H1 (cell line): Measurements from ENCODE around the gene KRCC1. TPM values are rescaled to one million over a fixed set of nuclear protein-coding genes. Genes with fewer than 3 reads are reported as not detected.
"Not testable (repeated sequence)": the region's sequence is repeated elsewhere in the genome, so short reads cannot be mapped to it uniquely, and the experiment has no call there.

Experiments
- CTCF ChIA-PET: fragments of 300-600 bp; sonication (Branson Sonifier 250); formaldehyde crosslinking; loops from one replicate; lab custom pipeline; 2021; ENCODE audit not compliant: partially characterized antibody; lab: Charles Lee
- POLR2A ChIA-PET: fragments of 300-600 bp; sonication (Branson Sonifier 250); formaldehyde crosslinking; loops from one replicate; lab custom pipeline; 2021; ENCODE audit warnings: inconsistent platforms; ENCODE audit not compliant: partially characterized antibody; lab: Charles Lee
- DNase-seq, 2 experiments: peaks; one replicate each; pipeline versions ENCODE4 v3.0.0 to v3.0.0-alpha.2; 2010 to 2022; ENCODE audit warnings: low spot score in 2 of 2, low read depth in 1 of 2, mixed read lengths in 1 of 2
- FAIRE-seq: peaks from 2 replicates; lab custom pipeline; 2011; peaks lifted over from hg19 to GRCh38; lab: Jason Lieb, UNC
- H2AFZ ChIP-seq: 2 replicates; pipeline ENCODE4 v1.8.1; 2012; ENCODE audit warnings: low read length, inconsistent platforms
- H2AK5ac ChIP-seq: 2 replicates; pipeline ENCODE4 v1.6.1; 2013; ENCODE audit warnings: low read depth, low read length
- H2BK120ac ChIP-seq: replicated peaks from 2 replicates; pipeline ENCODE3; 2013; ENCODE audit warnings: low read depth, low read length, inconsistent platforms
- H2BK12ac ChIP-seq: 2 replicates; pipeline ENCODE4 v1.6.1; 2013; ENCODE audit warnings: low read depth, low read length
- H2BK15ac ChIP-seq: 2 replicates; pipeline ENCODE4 v1.6.1; 2013; ENCODE audit warnings: low read length
- H2BK20ac ChIP-seq: 2 replicates; pipeline ENCODE4 v1.6.1; 2013; ENCODE audit warnings: low read length
- H2BK5ac ChIP-seq: 2 replicates; pipeline ENCODE4 v1.6.1; 2013; ENCODE audit warnings: low read depth, low read length
- H3K14ac ChIP-seq: 2 replicates; pipeline ENCODE4 v1.6.1; 2013; ENCODE audit warnings: inconsistent platforms; ENCODE audit not compliant: insufficient read length
- H3K18ac ChIP-seq: 2 replicates; pipeline ENCODE4 v1.6.1; 2013; ENCODE audit warnings: low read length; ENCODE audit errors: extremely low read depth
- H3K23ac ChIP-seq: 2 replicates; pipeline ENCODE4 v1.6.1; 2013; ENCODE audit warnings: inconsistent platforms; ENCODE audit not compliant: insufficient read length
- H3K23me2 ChIP-seq: 2 replicates; pipeline ENCODE4 v1.6.1; 2013; ENCODE audit warnings: low read depth, low read length
- H3K27ac ChIP-seq: 2 replicates; pipeline ENCODE4 v1.6.1; 2011; ENCODE audit warnings: low read depth, low read length, inconsistent platforms
- H3K27me3 ChIP-seq, 4 experiments: replicated peaks in 1 of 4; 1 replicate in 1 of 4; 2 replicates in 3 of 4; pipeline versions ENCODE4 v1.6.1 to v1.8.1; 2011 to 2013; ENCODE audit warnings: low read length in 3 of 4, mild to moderate bottlenecking in 3 of 4, inconsistent platforms in 2 of 4, mixed read lengths in 2 of 4, moderate library complexity in 1 of 4; ENCODE audit not compliant: control insufficient read depth in 3 of 4, insufficient read depth in 3 of 4; ENCODE audit errors: extremely low read depth in 1 of 4
- H3K36me3 ChIP-seq, 4 experiments: 2 replicates each; pipeline versions ENCODE4 v1.6.1 to v1.8.1; 2011 to 2013; ENCODE audit warnings: mild to moderate bottlenecking in 4 of 4, low read length in 3 of 4, moderate library complexity in 2 of 4, control low read depth in 1 of 4, inconsistent platforms in 1 of 4; ENCODE audit not compliant: insufficient read depth in 4 of 4, control insufficient read depth in 2 of 4
- H3K4ac ChIP-seq: replicated peaks from 2 replicates; pipeline ENCODE3; 2013; ENCODE audit warnings: low read length, low read depth, mixed read lengths, inconsistent platforms; ENCODE audit not compliant: insufficient read length
- H3K4me1 ChIP-seq, 4 experiments: replicated peaks in 1 of 4; 1 replicate in 1 of 4; 2 replicates in 3 of 4; pipeline versions ENCODE4 v1.6.1 to v1.8.1; 2011 to 2013; ENCODE audit warnings: low read length in 3 of 4, inconsistent platforms in 2 of 4, mixed read lengths in 1 of 4; ENCODE audit not compliant: insufficient read depth in 4 of 4, control insufficient read depth in 3 of 4
- H3K4me2 ChIP-seq, 2 experiments: 2 replicates each; pipeline versions ENCODE4 v1.6.1 to v1.8.1; 2011 to 2013; ENCODE audit warnings: low read depth in 2 of 2, low read length in 2 of 2, control low read depth in 1 of 2, inconsistent platforms in 1 of 2, mild to moderate bottlenecking in 1 of 2; ENCODE audit not compliant: insufficient read depth in 1 of 2
- H3K4me3 ChIP-seq, 4 experiments: fragments of 200-600, 300-600 bp in 1 of 4; sonication (generic), shearing (Covaris generic), sonication (Bioruptor Twin) in 1 of 4; 2 replicates each; pipeline versions ENCODE4 v1.5.1 to v1.8.1; 2011 to 2016; ENCODE audit warnings: low read length in 4 of 4, low read depth in 3 of 4, control low read depth in 2 of 4, inconsistent platforms in 2 of 4, mild to moderate bottlenecking in 2 of 4, mixed read lengths in 1 of 4, moderate library complexity in 1 of 4; ENCODE audit not compliant: insufficient read depth in 2 of 4; ENCODE audit errors: extremely low read depth in 1 of 4
- H3K56ac ChIP-seq: replicated peaks from 2 replicates; pipeline ENCODE3; 2013; ENCODE audit warnings: low read depth, mild to moderate bottlenecking, mixed read lengths, low read length, inconsistent platforms; ENCODE audit not compliant: insufficient read length
- H3K79me1 ChIP-seq: 2 replicates; pipeline ENCODE4 v1.6.1; 2013; ENCODE audit warnings: low read depth, low read length, control low read depth
- H3K79me2 ChIP-seq, 2 experiments: 2 replicates each; pipeline versions ENCODE4 v1.6.1 to v1.8.1; 2012 to 2013; ENCODE audit warnings: low read length in 2 of 2, mild to moderate bottlenecking in 2 of 2, inconsistent platforms in 1 of 2; ENCODE audit not compliant: insufficient read depth in 2 of 2, control insufficient read depth in 1 of 2
- H3K9ac ChIP-seq, 4 experiments: replicated peaks in 1 of 4; 1 replicate in 1 of 4; 2 replicates in 3 of 4; pipeline versions ENCODE4 v1.6.1 to v1.8.1; 2011 to 2013; ENCODE audit warnings: low read depth in 3 of 4, low read length in 3 of 4, control low read depth in 2 of 4, mild to moderate bottlenecking in 2 of 4, moderate library complexity in 2 of 4, inconsistent platforms in 1 of 4; ENCODE audit errors: extremely low read depth in 1 of 4
- H3K9me3 ChIP-seq, 2 experiments: 2 replicates each; pipeline versions ENCODE4 v1.6.1 to v1.8.1; 2012 to 2013; ENCODE audit warnings: mild to moderate bottlenecking in 2 of 2, moderate library complexity in 2 of 2, control low read depth in 1 of 2, inconsistent platforms in 1 of 2, low read depth in 1 of 2, low read length in 1 of 2, mixed read lengths in 1 of 2; ENCODE audit not compliant: insufficient read depth in 2 of 2
- H4K20me1 ChIP-seq, 2 experiments: replicated peaks in 1 of 2; 2 replicates each; pipeline versions ENCODE3 to v1.8.1; 2011 to 2013; ENCODE audit warnings: inconsistent platforms in 2 of 2, low read length in 2 of 2, mild to moderate bottlenecking in 1 of 2; ENCODE audit not compliant: insufficient read depth in 2 of 2, control insufficient read depth in 1 of 2
- H4K5ac ChIP-seq: 2 replicates; pipeline ENCODE4 v1.6.1; 2013; ENCODE audit warnings: low read length, low read depth, mixed read lengths, inconsistent platforms; ENCODE audit not compliant: insufficient read length
- H4K8ac ChIP-seq: 2 replicates; pipeline ENCODE4 v1.8.0; 2013; ENCODE audit warnings: mild to moderate bottlenecking, moderate library complexity, low read length, inconsistent platforms; ENCODE audit not compliant: insufficient read depth; ENCODE audit errors: extremely low read depth
- H4K91ac ChIP-seq: replicated peaks from 2 replicates; pipeline ENCODE3; 2013; ENCODE audit warnings: low read length, mixed read lengths, inconsistent platforms; ENCODE audit not compliant: insufficient read length
- WGBS, 2 experiments: shearing (Covaris generic) in 1 of 2; methylation state at CpG; one replicate each; pipeline versions ENCODE4 v1.1.6 to v1.1.7; 2013 to 2015; ENCODE audit warnings: low lambda C conversion rate in 2 of 2, mixed read lengths in 2 of 2, inconsistent platforms in 1 of 2, low coverage in 1 of 2, missing lambda C conversion rate in 1 of 2; ENCODE audit not compliant: insufficient replicate concordance in 2 of 2, insufficient coverage in 1 of 2, insufficient read length in 1 of 2; ENCODE audit errors: extremely low coverage in 1 of 2, missing lambda C conversion rate in 1 of 2; 5-methylcytosine and 5-hydroxymethylcytosine counted together
- microRNA-seq, 2 experiments: library from miRNA; unstranded; fragments of <30 nt; microRNA quantifications; one replicate each; pipeline versions ENCODE4 to v1.2.0, GENCODE V29; 2016 to 2020; ENCODE audit warnings: borderline microRNAs expressed in 2 of 2, borderline number of aligned reads in 2 of 2, borderline replicate concordance in 1 of 2
- polyA plus RNA-seq, 7 experiments: library from polyadenylated mRNA; depleted of rRNA in 3 of 7; stranded (reverse) in 5 of 7; unstranded in 2 of 7; fragments of >200 nt in 5 of 7; fragments of 200-250 nt in 2 of 7; gene quantifications; 1 replicate in 5 of 7; 2 replicates in 1 of 7; 4 replicates in 1 of 7; pipeline versions ENCODE4 v1.2.1 to v1.2.3, GENCODE V29; 2011 to 2013; ENCODE audit warnings: missing spikeins in 2 of 7, mixed read lengths in 2 of 7
- small RNA-seq: library from polyadenylated mRNA; stranded (forward); fragments of <200 nt; extraction: miRNeasy Mini kit (QIAGEN cat#:217004); gene quantifications from one replicate; pipeline ENCODE3, GENCODE V24; 2013; ENCODE audit not compliant: insufficient read depth
- total RNA-seq: library from RNA; stranded (reverse); fragmentation: NEBNext Ultra II Directional; extraction: Animal tissue kit (Norgen Biotek cat#: 25700); gene quantifications from 2 replicates; pipeline ENCODE4 v1.2.1, GENCODE V29; 2021

KRCC1 gene
- total and polyA plus RNA-seq, 2 of the 8 experiments (the other 6 are each of a cell fraction or from before 2014, with no cell fraction given): 5.1 to 8.5 TPM

DNA sequence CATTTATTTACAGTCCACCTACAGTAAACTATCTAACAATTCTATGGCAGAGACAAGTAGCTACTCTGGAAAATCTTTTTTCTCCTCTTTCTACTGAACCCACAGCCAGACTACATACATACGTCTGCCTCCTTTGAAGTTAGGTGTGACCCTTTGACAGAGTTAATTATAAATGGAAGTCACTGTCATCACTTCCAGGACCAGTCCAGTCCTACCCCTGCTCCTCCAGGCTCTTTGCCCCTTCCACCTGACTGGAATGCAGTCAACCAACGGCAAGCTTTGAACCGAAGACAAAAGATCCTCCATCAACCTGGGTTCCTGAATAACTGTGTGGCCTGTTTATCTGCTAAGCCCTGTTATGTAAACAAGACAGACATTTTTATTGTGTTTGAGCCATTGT lies 74.4 kb downstream of the KRCC1 start:
- H3K14ac ChIP-seq, H2BK20ac ChIP-seq, H3K23me2 ChIP-seq, H2AFZ ChIP-seq, H3K27me3 ChIP-seq, FAIRE-seq, H4K20me1 ChIP-seq, H3K27ac ChIP-seq, H4K5ac ChIP-seq, H2BK5ac ChIP-seq, H3K4ac ChIP-seq, DNase-seq, H3K56ac ChIP-seq, H3K79me1 ChIP-seq, H2BK12ac ChIP-seq, H3K79me2 ChIP-seq, H3K9ac ChIP-seq, H4K8ac ChIP-seq, H2BK15ac ChIP-seq, H4K91ac ChIP-seq, H3K4me1 ChIP-seq, POLR2A ChIA-PET, H3K18ac ChIP-seq, H3K36me3 ChIP-seq, H3K4me3 ChIP-seq, CTCF ChIA-PET, H2AK5ac ChIP-seq, H3K23ac ChIP-seq, H3K4me2 ChIP-seq, H2BK120ac ChIP-seq, H3K9me3 ChIP-seq: not testable (repeated sequence)
- WGBS, 2 experiments: no CpG with 5 or more reads among the region's 3 CpGs

Small RNA genes within 50 kb of the gene (microRNA-seq; reads per million reads assigned to microRNA genes)
- 0 reads per million in 2 experiments for gene MIR4780

Small RNA genes within 50 kb of the gene (small RNA-seq; reads per million reads assigned to genes)
- not detected for gene MIR4780
- gene RNU2-63P: 6.5 reads per million, percentile 71 among the genes with 10 or more reads in this experiment

Other genes with a start within 250 kb of the KRCC1 start
- 9.3 and 9.7 TPM in 2 replicates for gene RGPD2, start 230.0 kb downstream of the KRCC1 start, total RNA-seq
- 1.6 and 2.1 TPM in 2 replicates for gene RGPD2, start 230.0 kb downstream of the KRCC1 start, polyA plus RNA-seq (2011; rRNA removed)
- 6.6 and 8.3 TPM in 2 replicates for gene RNU2-63P, start 39.2 kb downstream of the KRCC1 start, total RNA-seq
- gene RNU2-63P, start 39.2 kb downstream of the KRCC1 start, polyA plus RNA-seq (2011; rRNA removed): not detected in 2 replicates
- gene SMYD1, start 12.0 kb upstream of the KRCC1 start, total RNA-seq: not detected in 2 replicates
- 0.05 and 0.06 TPM in 2 replicates for gene SMYD1, start 12.0 kb upstream of the KRCC1 start, polyA plus RNA-seq (2011; rRNA removed)
- gene FABP1, start 72.3 kb upstream of the KRCC1 start, total RNA-seq: not detected in 2 replicates
- 0.09 TPM in 1 of 2 replicates, not detected in the other for gene FABP1, start 72.3 kb upstream of the KRCC1 start, polyA plus RNA-seq (2011; rRNA removed)
- 4.6 TPM in 2 replicates for gene THNSL2, start 114.6 kb upstream of the KRCC1 start, total RNA-seq
- gene THNSL2, start 114.6 kb upstream of the KRCC1 start, polyA plus RNA-seq (2011; rRNA removed): 7.0 and 8.0 TPM in 2 replicates